Measurements from ENCODE around the gene PRKCZ. TPM values are rescaled to one million over a fixed set of nuclear protein-coding genes. Genes with fewer than 3 reads are reported as not detected.

The PRKCZ gene
- total RNA-seq, 4 donors from 2014 or later = 0.29 to 8.8 (median 3.9) TPM

DNA sequence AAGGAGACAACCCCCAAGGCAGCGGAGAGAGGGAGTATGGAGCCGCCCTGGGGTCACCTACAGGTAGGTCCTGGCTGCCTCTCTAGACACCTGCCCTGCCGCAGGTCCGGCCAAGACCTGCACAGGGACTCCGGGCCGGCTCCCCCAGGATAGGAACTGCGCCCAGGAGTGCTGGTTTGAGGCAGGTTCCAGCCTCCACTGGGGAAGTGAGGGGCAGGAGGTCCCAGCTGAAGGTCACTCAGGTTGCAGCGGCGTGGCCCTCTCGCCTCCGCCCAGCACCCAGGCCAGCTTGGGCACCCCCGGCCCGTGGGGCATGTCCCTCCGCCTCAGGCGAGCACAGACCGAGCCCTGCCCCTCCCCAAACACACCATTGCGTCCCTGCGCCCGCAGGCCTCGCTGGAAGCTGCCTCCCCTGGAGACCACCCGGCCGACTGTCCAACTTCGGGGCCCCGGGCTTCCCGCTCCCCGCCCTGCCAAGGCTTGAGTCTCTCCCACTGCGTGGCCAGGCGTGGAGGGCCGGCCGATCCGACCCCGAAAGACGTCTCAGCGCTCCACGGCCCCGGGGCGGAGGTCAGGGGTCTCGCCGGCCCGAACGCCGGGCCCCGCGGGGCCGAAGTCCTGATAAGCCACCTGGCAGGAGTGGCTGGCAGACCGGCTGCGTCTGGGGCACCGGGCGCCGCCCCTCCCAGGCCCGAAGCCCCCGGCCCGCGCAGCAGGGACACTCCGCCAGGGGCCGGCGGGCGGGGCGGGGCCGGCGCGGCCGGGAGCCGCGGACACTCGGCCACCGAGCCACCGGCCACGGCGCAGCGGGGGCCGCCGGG lies 176.5 kb downstream of the PRKCZ start:
- no peak for TF ChIP-seq POLR2A (IDR thresholded peaks at IDR 0.05)
- TF ChIP-seq, protein P1, sequence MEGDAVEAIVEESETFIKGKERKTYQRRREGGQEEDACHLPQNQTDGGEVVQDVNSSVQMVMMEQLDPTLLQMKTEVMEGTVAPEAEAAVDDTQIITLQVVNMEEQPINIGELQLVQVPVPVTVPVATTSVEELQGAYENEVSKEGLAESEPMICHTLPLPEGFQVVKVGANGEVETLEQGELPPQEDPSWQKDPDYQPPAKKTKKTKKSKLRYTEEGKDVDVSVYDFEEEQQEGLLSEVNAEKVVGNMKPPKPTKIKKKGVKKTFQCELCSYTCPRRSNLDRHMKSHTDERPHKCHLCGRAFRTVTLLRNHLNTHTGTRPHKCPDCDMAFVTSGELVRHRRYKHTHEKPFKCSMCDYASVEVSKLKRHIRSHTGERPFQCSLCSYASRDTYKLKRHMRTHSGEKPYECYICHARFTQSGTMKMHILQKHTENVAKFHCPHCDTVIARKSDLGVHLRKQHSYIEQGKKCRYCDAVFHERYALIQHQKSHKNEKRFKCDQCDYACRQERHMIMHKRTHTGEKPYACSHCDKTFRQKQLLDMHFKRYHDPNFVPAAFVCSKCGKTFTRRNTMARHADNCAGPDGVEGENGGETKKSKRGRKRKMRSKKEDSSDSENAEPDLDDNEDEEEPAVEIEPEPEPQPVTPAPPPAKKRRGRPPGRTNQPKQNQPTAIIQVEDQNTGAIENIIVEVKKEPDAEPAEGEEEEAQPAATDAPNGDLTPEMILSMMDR (IDR thresholded peaks at IDR 0.05) = no peak
- intact Hi-C loops (cut with DNase I; ENCODE audit: low total_unique reads) = no loop called here
- DNase-seq = peak; percentile 50

DNA sequence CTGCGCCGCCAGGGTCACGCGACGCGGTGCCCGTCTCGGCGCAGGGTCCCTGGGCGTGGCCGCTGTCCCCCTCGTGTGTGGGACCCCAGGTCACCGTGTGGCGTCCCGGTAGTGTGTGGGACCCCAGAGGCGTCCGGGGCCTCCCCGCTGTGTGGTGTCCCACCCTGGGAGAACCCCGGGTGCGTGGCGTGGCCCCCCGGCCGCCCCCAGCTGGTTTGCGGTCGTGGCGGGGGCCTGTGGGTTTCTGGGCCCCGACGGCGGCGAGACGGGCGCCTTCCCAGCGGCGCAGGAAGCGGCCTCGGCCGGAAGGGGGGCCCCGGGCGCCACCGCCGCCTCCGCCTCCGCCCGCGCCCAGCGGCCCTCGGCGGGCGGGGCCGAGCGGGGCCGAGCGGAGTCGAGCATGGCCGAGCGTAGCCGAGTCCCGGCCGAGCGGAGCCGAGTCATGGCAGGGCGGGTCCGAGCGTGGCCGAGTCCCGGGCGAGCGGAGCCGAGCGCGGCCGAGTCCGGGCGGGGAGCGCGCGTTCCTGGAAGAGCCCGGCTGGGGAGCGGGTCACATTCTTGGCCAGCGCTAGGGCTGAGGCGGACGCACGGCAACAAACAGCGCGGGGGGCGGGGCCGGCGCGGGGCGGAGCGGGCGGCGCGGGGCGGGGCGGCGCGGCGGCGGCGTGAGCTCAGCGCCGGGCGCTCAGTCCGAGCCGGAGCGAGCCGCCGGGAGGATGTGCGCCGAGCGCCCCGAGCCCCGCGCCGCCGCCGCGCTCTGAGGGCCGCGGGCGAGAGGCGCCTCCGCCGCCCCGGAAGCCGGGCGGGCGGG lies 177.3 kb downstream of the PRKCZ start:
- Histone ChIP-seq H3K27ac (peak overlapping the region; percentile 99 to 100), H3K4me1 (peaks cover 0 to 5% of the 10 kb centered on the region in 2 donors), H3K9me3 (no peaks in the 10 kb centered on the region), H3K27me3 (no peaks in the 10 kb centered on the region), H3K4me3 (peak overlapping the region; percentile 68 to 95), H3K36me3 (no peaks in the 10 kb centered on the region)
- intact Hi-C loops (cut with DNase I; ENCODE audit: low total_unique reads) = loop anchor here (2.0 kb wide), 1 partner anchor 79 kb away; no protein-coding TSS in a partner anchor
- TF ChIP-seq, protein P1 (IDR thresholded peaks at IDR 0.05) = peak in 1 of 4 experiments; percentile 59
- peak; percentile 80 to 95 for TF ChIP-seq POLR2A (IDR thresholded peaks at IDR 0.05)
- DNase-seq = peak; percentile 96 to 98

More for the DNA sequence above, 176.5 kb downstream of the PRKCZ start:
- Histone ChIP-seq H3K36me3 (no peaks in the 10 kb centered on the region), H3K4me1 (no peaks in the 10 kb centered on the region), H3K27ac (peak overlapping the region; percentile 99 to 100), H3K4me3 (peak overlapping the region; percentile 68 to 95), H3K9me3 (no peaks in the 10 kb centered on the region), H3K27me3 (no peaks in the 10 kb centered on the region)

GRCh38 chr1:2228157-2228594 lies 178.0 kb downstream of the PRKCZ start, which contains the start of gene SKI:
SKI (plus strand) TSS chr1:2228319; CDS start chr1:2228767, 448 bp downstream.
- Histone ChIP-seq H3K9me3 (no peaks in the 10 kb centered on the region), H3K36me3 (no peaks in the 10 kb centered on the region), H3K4me1 (peaks cover 0 to 11% of the 10 kb centered on the region in 2 donors), H3K4me3 (peak within 1 kb of the TSS; percentile 68 to 95), H3K27me3 (no peaks in the 10 kb centered on the region), H3K27ac (peak within 1 kb of the TSS; percentile 99 to 100)
- intact Hi-C loops (cut with DNase I; ENCODE audit: low total_unique reads) = loop anchor here (2.0 kb wide), 1 partner anchor 79 kb away; no protein-coding TSS in a partner anchor
- no peak for DNase-seq
- TF ChIP-seq, protein P1 (IDR thresholded peaks at IDR 0.05) = no peak
- no peak for TF ChIP-seq POLR2A (IDR thresholded peaks at IDR 0.05)

DNA sequence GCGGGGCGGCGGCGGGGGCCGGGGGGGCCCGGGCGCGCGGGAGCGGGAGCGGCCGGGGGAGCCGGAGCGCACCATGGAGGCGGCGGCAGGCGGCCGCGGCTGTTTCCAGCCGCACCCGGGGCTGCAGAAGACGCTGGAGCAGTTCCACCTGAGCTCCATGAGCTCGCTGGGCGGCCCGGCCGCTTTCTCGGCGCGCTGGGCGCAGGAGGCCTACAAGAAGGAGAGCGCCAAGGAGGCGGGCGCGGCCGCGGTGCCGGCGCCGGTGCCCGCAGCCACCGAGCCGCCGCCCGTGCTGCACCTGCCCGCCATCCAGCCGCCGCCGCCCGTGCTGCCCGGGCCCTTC lies 178.5 kb downstream of the PRKCZ start:
- peak overlapping the region; percentile 51 to 53 for H3K4me3 ChIP-seq
- no peaks in the 10 kb centered on the region for H3K27me3 ChIP-seq
- no peak for DNase-seq
- no peaks in the 10 kb centered on the region for H3K36me3 ChIP-seq
- H3K27ac ChIP-seq = peak overlapping the region; percentile 83 to 91
- H3K9me3 ChIP-seq = no peaks in the 10 kb centered on the region
- peaks cover 0 to 16% of the 10 kb centered on the region in 2 donors for H3K4me1 ChIP-seq
- no peak for TF ChIP-seq POLR2A (IDR thresholded peaks at IDR 0.05)
- TF ChIP-seq, protein P1 (IDR thresholded peaks at IDR 0.05) = no peak
- intact Hi-C loops (cut with DNase I; ENCODE audit: low total_unique reads) = loop anchor here (2.0 kb wide), 1 partner anchor 78 kb away; no protein-coding TSS in a partner anchor

Measured in uterus (tissue), 4 donors.